NCI-H1436 (cell line): ENCODE results near the gene CCDC187.

Experiments
- DNase-seq: peaks from one replicate; lab custom pipeline; 2025; lab: John Stamatoyannopoulos, UW

The CCDC187 gene

GRCh38 chr9:136225366-136225747 is 78.5 kb downstream of the CCDC187 start:
- no peak for DNase-seq

DNA sequence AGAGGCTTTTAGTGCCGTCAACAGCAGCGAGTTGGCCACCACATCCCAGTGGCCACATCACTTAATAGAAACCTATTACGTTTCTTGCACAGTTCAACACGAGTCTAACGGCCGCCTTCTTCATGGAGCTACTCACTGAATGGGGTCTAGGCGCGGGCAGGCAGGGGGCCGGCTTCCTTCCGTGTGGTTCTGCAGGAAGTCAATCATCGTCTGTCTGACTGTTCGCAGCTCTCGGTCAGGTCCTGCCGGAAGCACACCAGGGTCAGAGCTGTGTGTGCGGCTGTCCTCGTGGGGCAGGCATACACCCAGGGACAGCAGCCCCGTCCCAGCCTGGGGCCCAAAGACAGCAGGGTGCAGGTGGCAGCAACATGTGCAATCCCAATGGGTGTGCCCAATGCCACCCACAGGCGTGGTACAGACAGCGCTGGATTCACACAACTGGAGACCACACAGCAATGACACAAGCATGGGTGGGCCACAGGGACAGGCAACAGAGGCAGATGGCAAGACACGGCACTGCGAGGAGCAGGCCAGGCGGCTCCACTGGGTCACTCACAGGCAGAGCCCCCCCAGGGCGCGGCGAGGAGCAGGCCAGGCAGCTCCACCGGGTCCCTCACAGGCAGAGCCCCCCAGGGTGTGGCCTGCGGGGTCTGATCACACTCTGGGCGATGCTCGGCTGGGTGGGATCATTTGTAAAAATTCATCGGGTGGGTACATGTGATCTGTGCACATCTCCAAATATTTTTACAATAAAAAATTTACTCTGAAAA is 79.8 kb downstream of the CCDC187 start:
- no peak for DNase-seq

DNA sequence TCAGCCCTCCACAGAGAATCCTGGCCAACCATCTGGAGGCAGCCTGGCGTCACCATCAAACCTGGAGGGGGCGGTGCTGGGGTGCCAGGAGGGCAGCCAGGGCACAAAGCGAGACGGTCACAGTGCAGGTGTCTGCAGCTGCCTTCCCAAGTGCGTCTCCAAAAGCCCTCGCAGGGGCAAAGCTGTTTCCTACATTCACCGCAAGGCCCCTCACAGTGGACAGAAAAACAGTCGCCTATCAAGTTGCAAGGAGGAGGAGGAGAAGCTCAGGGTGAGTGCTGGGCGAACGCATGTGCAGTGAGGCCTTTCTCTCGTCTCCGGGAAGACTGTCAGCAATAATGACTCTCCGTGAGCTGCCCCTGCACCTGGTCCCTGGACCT is 81.0 kb downstream of the CCDC187 start:
- no peak for DNase-seq

- DNase-seq: no peak
These were observed 81.6 kb downstream of the CCDC187 start for GRCh38 chr9:136222166-136222905.

DNA sequence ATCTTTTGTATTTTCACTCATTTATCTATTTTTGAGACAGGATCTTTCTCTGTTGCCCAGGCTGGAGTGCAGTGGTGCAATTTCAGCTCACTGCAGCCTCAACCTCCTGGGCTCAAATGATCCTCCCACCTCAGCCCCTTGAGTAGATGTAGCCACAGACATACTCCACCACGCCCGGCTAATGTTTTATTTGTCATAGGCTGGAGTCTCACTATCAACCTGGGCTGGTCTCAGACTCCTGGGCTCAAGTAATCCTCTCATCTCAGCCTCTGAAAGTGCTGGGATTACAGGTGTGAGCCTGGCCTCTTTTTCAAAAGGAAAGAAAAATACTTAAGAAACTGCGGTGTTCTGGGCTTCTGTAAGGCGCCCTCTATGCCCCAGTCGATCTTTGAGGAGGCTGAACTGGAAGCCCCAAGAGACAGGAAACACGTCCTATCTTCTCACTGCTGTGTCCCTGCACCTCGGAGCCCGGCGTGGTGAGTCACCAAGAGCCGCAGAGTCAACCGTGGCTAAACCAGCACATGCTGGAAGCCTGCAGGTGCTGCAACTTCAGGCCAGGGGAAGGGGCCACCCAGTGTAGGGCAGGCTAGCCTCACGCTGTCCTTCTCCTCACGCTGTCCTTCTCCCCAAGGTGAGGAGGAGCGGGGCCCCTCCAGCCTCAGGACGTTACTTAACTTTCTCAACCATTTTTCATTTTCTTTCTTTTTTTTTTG is 83.7 kb downstream of the CCDC187 start:
- DNase-seq: no peak

GRCh38 chr9:136219276-136219675 is 84.6 kb downstream of the CCDC187 start:
- no peak for DNase-seq

DNA sequence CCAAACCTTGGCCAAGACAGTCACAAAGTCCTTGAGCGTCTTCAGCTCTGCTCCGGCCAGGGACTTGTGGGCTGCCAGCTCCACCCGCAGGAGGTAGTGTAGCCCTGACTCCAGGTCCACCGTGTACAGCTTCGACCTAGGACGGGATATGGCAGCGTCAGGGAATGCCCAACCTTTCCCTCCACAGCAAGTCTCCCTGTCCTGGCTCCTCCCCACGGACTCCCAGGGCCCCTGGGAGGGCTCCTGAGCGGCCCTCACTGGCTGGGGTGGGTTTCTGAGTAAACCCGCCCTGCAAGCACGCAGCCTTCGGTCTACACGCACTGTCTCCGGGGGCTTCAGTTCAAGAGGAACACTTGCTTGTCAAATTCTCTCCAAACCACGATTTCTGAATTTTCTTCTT is 85.2 kb downstream of the CCDC187 start:
- DNase-seq: no peak

GRCh38 chr9:136218271-136218670 is 85.6 kb downstream of the CCDC187 start:
- DNase-seq: no peak

DNA sequence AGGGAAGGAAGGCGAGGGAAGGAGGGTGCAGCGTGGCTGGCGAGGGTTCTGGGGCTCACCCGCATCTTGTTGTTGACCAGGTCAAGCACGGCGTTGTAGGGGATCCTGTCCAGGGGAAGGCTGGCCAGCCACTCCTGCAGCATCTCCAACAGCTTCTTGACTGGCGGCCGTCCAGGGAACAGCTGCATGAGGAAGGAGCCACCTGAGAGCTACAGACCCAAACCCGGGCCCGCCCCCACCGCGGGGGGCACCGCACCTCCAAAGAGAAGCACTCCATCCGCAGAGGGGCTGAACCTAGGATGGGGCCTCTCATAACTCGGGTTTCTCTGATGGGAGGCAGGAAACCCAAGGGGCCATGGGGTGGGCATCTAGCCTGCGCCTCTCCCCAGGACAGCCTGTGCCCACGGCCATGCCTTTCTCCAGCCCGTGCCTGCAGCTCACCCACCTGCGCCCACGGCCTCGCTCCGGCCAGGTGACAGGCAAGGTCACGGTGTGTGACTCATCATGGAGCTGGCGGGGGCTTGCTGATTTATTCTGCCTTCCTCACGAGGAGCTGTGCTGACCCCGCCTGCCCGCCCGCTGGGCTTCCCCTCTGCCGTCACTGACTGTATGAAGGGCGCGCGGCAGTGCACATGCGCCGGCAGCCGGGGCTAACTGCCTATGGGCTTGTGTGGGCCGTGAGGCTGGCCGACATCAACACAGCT is 87.2 kb downstream of the CCDC187 start:
- DNase-seq: no peak

DNA sequence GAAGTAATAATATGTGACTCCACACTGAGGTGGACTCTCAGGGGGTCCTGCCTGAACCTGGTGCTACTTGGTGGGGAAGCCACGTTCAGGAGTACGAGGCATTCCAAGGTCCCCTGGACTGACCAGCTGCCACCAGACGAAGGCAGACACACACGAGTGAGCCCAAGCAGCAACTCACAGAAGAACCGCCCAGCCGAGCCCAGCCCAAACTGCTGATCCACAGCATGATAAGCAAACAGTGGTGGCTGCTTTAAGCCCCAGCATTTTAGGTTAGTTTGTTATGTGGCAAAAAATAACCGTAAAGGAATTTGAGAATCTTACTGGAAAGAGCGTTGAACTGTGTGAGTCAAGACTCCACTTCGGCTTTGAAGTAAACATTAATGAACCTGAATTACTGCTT is 90.2 kb downstream of the CCDC187 start:
- no peak for DNase-seq

GRCh38 chr9:136212345-136212950 is 91.4 kb downstream of the CCDC187 start:
- no peak for DNase-seq

DNA sequence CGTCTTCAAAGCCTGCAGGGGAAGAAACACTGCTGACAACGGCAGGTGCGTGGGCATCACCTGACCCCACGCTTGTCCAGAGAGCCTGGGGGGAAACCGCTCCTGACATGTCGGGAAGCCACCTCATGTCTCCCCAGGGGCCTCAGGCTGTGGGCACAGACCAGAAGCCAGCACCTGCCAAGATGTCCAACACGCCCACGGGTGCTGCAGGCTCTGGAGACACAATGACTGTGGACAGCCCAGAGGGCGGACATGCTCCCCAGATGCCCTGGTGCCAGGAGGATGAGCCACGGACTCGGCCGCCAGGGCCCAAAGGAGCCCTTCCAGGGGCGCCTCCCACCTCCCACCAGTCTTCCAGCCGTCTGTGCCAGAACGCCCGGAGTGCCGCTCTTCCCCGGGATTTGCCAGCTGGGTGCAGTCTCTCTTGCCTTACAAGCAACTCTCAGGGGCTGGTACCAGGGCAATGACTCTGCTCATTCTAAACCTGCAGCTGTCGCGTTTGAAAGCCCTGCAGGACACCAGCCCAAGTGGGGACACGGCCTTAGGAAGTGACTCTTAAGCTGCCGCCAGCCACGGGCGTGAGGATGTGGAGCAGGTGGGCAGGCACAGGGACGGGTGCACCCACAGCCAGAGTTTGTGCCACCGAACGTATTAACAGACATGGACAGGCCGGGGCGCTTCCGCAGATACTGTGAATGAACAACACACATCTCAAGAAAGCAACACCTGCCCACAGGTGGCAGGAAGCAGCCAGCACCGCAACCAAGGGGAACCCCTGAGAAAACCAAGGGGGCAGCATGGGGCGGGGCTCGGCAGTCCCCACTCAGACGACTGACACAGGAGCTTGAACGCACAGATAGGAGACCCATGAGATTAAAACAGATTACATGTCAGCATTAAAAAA is 92.2 kb downstream of the CCDC187 start:
- DNase-seq: no peak

DNA sequence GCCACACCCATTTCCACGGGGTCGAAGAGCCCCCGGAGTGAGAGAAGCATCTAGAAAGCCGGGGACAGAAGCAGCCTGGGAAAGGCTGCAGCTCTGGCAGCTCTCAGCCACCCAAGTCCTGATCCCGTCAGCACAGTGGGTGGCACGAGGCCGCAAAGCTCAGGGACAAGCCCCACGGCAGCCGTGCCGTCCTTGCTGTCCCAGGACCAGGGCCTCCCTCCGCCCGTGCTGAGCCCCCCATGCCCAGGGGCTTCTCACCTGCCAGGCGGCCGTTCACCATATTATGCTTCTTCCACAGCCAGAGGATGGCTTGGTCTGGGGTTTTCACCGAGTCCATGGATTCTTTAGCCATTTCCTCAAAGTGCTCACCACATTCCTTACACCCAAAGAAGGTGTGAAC is 92.9 kb downstream of the CCDC187 start:
- no peak for DNase-seq

DNA sequence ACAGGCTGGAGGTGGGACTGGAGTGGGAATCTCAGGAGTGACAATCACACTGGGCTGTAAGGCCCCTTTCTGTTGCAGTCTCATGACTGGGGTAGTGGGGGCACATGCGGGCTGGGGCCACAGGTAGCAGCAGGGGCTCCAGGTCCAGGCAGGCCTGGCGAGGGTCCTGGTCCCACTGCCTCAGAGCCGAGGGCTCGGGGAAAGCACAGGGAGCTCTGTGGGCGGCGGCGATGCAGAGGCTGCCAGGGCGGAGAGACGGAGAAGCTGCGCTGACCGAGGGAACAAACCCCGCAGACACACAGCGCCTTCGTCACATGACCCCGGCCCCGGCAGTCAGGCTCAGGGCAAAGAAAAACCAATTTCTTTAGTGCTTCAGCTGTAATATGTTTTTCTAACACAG is 93.6 kb downstream of the CCDC187 start:
- no peak for DNase-seq

GRCh38 chr9:136209786-136210185 is 94.1 kb downstream of the CCDC187 start:
- no peak for DNase-seq

- no peak for DNase-seq
These were observed 94.7 kb downstream of the CCDC187 start for GRCh38 chr9:136209232-136209631.

- no peak for DNase-seq
These were observed 95.2 kb downstream of the CCDC187 start for GRCh38 chr9:136208675-136209074.

DNA sequence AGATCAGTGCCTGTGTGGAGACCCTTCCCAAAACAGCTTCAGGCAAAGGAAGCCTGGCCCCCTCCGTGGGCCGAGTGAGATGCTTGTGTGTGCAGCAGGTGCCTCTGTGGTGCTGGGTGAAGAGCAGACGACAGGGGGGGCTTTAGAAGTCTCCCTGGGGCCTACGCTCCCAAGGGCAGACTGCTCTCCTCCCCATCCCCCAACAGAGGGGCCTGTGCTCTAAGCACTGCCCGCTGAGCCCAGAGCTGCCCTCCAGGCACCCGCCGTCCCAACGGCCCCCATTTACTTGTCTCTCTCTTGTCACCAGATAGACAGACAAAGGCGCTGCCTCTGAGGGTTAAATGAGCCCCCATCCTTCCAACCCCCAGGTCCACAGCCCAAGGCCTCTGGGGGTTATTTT is 96.3 kb downstream of the CCDC187 start:
- no peak for DNase-seq

DNA sequence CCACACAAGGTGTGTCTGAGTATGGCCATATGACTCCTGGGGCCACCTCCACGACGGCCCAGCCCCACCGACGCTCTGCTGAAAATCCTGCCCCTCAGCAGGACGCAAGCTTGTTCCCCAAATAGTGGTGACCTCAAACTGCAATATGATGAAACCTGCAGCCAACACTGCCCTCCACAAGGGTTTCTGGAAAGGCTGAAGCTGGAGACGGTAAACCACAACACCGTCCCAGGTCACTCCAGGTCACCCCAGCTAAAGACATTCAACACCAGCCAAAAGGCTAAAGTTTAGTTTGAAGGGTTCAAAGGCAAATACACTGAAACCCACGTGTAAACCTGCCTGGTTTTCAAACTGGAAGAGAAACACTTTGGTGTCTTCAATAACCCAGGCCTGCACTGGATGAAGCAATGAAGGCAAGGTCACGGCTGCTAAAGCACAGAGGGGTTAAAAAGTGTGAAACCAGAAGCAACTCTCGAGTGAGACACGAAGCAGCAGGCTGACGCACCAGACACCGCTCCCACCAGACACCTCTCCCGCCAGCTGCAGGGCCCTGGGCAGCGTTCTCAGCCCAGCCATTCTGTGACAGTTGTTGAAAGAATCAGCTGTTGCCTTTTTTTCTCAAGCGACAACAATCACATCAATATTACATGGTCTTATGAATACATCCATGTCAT is 97.2 kb downstream of the CCDC187 start:
- no peak for DNase-seq

DNA sequence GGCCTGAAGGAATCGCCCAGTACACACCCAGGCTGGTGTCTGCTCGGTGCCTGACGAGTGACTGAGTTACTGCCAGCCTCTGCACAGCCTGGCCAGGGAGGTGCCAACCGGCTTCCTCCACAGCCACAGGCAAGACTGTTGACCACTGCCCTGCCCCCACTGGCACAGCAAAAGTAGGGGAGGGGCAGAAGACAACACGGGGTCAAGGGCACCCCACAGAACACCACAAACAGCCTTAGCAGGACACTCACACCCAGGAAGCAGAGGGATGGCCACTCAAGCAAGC is 98.2 kb downstream of the CCDC187 start:
- no peak for DNase-seq
